SK-N-SH (cell line): ENCODE data around the gene OR5V1.
"Not testable (repeated sequence)": the region's sequence is repeated elsewhere in the genome, so short reads cannot be mapped to it uniquely, and the experiment has no call there.

Source experiments
- CTCF ChIP-seq: fragments of 200-600 bp; sonication (generic); IDR thresholded peaks from 2 replicates; pipeline ENCODE4 v1.6.1; 2017; ENCODE audit warnings: antibody characterized with exemption, mild to moderate bottlenecking, moderate library complexity
- POLR2AphosphoS5 ChIP-seq: IDR thresholded peaks from 2 replicates; pipeline ENCODE4 v1.6.1; 2012; ENCODE audit warnings: low read depth, low read length
- TF ChIP-seq, protein P1 (sequence below): fragments of 150-350 bp; IDR thresholded peaks from 2 replicates; pipeline ENCODE4 v1.6.1; 2017; ENCODE audit warnings: antibody characterized with exemption, low read length, low read depth, borderline replicate concordance

DNA sequence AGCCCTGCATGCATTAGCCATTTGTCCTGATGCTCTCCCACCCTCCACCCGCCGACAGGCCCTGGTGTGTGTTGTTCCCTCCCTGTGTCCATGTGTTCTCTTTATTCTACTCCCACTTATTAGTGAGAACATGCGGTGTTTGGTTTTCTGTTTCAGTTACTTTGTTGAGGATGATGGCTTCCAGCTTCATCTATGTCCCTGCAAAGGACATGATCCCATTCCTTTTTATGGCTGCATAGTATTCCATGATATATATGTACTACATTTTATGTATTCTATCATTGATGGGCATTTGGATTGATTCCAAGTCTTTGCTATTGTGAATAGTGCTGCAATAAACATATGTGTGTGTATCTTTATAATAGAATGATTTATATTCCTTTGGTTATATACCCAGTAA lies 19.3 kb downstream of the OR5V1 start:
- TF ChIP-seq, protein P1, sequence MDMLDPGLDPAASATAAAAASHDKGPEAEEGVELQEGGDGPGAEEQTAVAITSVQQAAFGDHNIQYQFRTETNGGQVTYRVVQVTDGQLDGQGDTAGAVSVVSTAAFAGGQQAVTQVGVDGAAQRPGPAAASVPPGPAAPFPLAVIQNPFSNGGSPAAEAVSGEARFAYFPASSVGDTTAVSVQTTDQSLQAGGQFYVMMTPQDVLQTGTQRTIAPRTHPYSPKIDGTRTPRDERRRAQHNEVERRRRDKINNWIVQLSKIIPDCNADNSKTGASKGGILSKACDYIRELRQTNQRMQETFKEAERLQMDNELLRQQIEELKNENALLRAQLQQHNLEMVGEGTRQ, result not testable (repeated sequence)
- not testable (repeated sequence) for TF ChIP-seq CTCF, POLR2AphosphoS5
